Measurements from ENCODE around the gene MYO1D. TPM values are rescaled to one million over a fixed set of nuclear protein-coding genes. Genes with fewer than 3 reads are reported as not detected.

Gene MYO1D
- total RNA-seq, 1 donor from 2014 or later, result 27.7 TPM

- CTCF ChIA-PET, result no interaction called here
- no peak overlapping the region for H3K27ac Mint-ChIP-seq
- peaks cover 3% of the 10 kb centered on the region for H3K9me3 Mint-ChIP-seq
- no peak overlapping the region for H3K4me3 Mint-ChIP-seq
- H3K4me1 Mint-ChIP-seq, result no peaks in the 10 kb centered on the region
- ATAC-seq (ENCODE audit: low read depth), result no peak
- DNase-seq, result no peak
- TF ChIP-seq, protein P1, sequence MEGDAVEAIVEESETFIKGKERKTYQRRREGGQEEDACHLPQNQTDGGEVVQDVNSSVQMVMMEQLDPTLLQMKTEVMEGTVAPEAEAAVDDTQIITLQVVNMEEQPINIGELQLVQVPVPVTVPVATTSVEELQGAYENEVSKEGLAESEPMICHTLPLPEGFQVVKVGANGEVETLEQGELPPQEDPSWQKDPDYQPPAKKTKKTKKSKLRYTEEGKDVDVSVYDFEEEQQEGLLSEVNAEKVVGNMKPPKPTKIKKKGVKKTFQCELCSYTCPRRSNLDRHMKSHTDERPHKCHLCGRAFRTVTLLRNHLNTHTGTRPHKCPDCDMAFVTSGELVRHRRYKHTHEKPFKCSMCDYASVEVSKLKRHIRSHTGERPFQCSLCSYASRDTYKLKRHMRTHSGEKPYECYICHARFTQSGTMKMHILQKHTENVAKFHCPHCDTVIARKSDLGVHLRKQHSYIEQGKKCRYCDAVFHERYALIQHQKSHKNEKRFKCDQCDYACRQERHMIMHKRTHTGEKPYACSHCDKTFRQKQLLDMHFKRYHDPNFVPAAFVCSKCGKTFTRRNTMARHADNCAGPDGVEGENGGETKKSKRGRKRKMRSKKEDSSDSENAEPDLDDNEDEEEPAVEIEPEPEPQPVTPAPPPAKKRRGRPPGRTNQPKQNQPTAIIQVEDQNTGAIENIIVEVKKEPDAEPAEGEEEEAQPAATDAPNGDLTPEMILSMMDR (IDR thresholded peaks at IDR 0.05), result no peak
- POLR2A ChIA-PET, result no interaction called here
- intact Hi-C loops (cut with micrococcal nuclease), result no loop called here
- no peaks in the 10 kb centered on the region for H3K27me3 Mint-ChIP-seq
- H3K36me3 Mint-ChIP-seq (ENCODE audit: low read depth), result no peaks in the 10 kb centered on the region
These were observed 240.2 kb downstream of the MYO1D start for GRCh38 chr17:32636598-32637218.

GRCh38 chr17:32634167-32634566, 242.8 kb downstream of the MYO1D start:
- ChIA-PET POLR2A (no interaction called here), CTCF (no interaction called here)
- H3K4me3 Mint-ChIP-seq, result no peak overlapping the region

GRCh38 chr17:32631341-32632096, 245.4 kb downstream of the MYO1D start:
- Mint-ChIP-seq H3K36me3 (ENCODE audit: low read depth) (peaks cover 3% of the 10 kb centered on the region), H3K27ac (no peak overlapping the region), H3K4me3 (no peak overlapping the region), H3K27me3 (no peaks in the 10 kb centered on the region), H3K4me1 (no peaks in the 10 kb centered on the region), H3K9me3 (no peaks in the 10 kb centered on the region)
- TF ChIP-seq, protein P1 (IDR thresholded peaks at IDR 0.05), result no peak
- ChIA-PET CTCF (no interaction called here), POLR2A (interaction anchor here (0.6 kb wide), 1 partner anchor 55 kb away, joined by 3 read pairs; no protein-coding TSS in a partner anchor)
- no peak for DNase-seq
- intact Hi-C loops (cut with micrococcal nuclease), result no loop called here
- ATAC-seq (ENCODE audit: low read depth), result no peak

More at GRCh38 chr17:32634167-32634566, 242.8 kb downstream of the MYO1D start:
- no peak for DNase-seq
- no peak overlapping the region for H3K27ac Mint-ChIP-seq
- no peaks in the 10 kb centered on the region for H3K4me1 Mint-ChIP-seq
- ATAC-seq (ENCODE audit: low read depth), result no peak
- intact Hi-C loops (cut with micrococcal nuclease), result no loop called here
- H3K36me3 Mint-ChIP-seq (ENCODE audit: low read depth), result peaks cover 3% of the 10 kb centered on the region
- TF ChIP-seq, protein P1 (IDR thresholded peaks at IDR 0.05), result no peak
- H3K27me3 Mint-ChIP-seq, result no peaks in the 10 kb centered on the region
- no peaks in the 10 kb centered on the region for H3K9me3 Mint-ChIP-seq

GRCh38 chr17:32629563-32630190, 247.2 kb downstream of the MYO1D start:
- POLR2A ChIA-PET, result no interaction called here
- Mint-ChIP-seq H3K4me3 (no peak overlapping the region), H3K9me3 (no peaks in the 10 kb centered on the region), H3K27ac (no peak overlapping the region), H3K27me3 (no peaks in the 10 kb centered on the region), H3K36me3 (ENCODE audit: low read depth) (peaks cover 3% of the 10 kb centered on the region), H3K4me1 (no peaks in the 10 kb centered on the region)
- DNase-seq (no peak), ATAC-seq (ENCODE audit: low read depth) (no peak)
- intact Hi-C loops (cut with micrococcal nuclease), result no loop called here
- TF ChIP-seq, protein P1 (IDR thresholded peaks at IDR 0.05), result no peak
- CTCF ChIA-PET, result no interaction called here

Data from activated B cell treated with CpG ODN at 0.5 μM for 24 hours (primary cell).